HepG2 (cell line): Measurements from ENCODE around the gene HAUS7. TPM values are rescaled to one million over a fixed set of nuclear protein-coding genes. Genes with fewer than 3 reads are reported as not detected.

Source experiments
- ATAC-seq: fragments of 200-7000 bp; cut with Tn5 transposase; 3 replicates; pipeline ENCODE4 v1.9.1; 2020; ENCODE audit warnings: mild to moderate bottlenecking, moderate library complexity
- BruUV-seq: library from RNA; stranded (reverse); fragments of 400-500 nt; replicated peaks from 2 replicates; lab custom pipeline; 2021; lab: Mats Ljungman, UMichigan
- CTCF ChIA-PET: fragments of 300-600 bp; formaldehyde crosslinking; extraction: SDS; loops from one replicate; lab custom pipeline; 2021; ENCODE audit warnings: low total read pairs, inconsistent platforms, low intra/inter-chr PET ratio; lab: Yijun Ruan, JAX
- POLR2A ChIA-PET: fragments of 350-600 bp; sonication (Branson Sonifier 250); formaldehyde crosslinking; loops from one replicate; lab custom pipeline; 2020; ENCODE audit warnings: antibody characterized with exemption, inconsistent platforms; lab: Yijun Ruan, JAX
- DNase-seq: peaks from one replicate; pipeline ENCODE4 v3.0.0-alpha.2; 2015; ENCODE audit warnings: low spot score
- FAIRE-seq: peaks from 3 replicates; lab custom pipeline; 2011; peaks lifted over from hg19 to GRCh38; lab: Jason Lieb, UNC
- H2AFZ ChIP-seq: one replicate; pipeline ENCODE4 v1.6.1; 2011; ENCODE audit warnings: low read length, inconsistent platforms
- H3K27ac ChIP-seq: fragments of 300-600 bp; 3 replicates; pipeline ENCODE4 v1.8.0; 2011; ENCODE audit warnings: mixed run types, mild to moderate bottlenecking, mixed read lengths, low read length, inconsistent platforms; ENCODE audit not compliant: insufficient read depth; ENCODE audit errors: extremely low read length
- H3K27me3 ChIP-seq, 2 experiments: fragments of 200-600 bp in 1 of 2; 2 replicates in 1 of 2; 3 replicates in 1 of 2; pipeline versions ENCODE4 v1.6.0 to v1.8.0; 2011; ENCODE audit warnings: low read length in 2 of 2, mild to moderate bottlenecking in 2 of 2, moderate library complexity in 2 of 2, inconsistent platforms in 1 of 2; ENCODE audit not compliant: insufficient read depth in 2 of 2, control insufficient read depth in 1 of 2
- H3K36me3 ChIP-seq, 2 experiments: fragments of 200-600 bp in 1 of 2; replicated peaks in 1 of 2; 2 replicates in 1 of 2; 3 replicates in 1 of 2; pipeline versions ENCODE4 v1.5.1 to v1.8.0; 2011; ENCODE audit warnings: low read length in 2 of 2, inconsistent platforms in 1 of 2; ENCODE audit not compliant: insufficient read depth in 2 of 2, control insufficient read depth in 1 of 2
- H3K4me1 ChIP-seq: 2 replicates; pipeline ENCODE4 v1.5.1; 2012; ENCODE audit warnings: low read length, inconsistent platforms; ENCODE audit not compliant: insufficient read depth
- H3K4me2 ChIP-seq: 2 replicates; pipeline ENCODE4 v1.6.0; 2011; ENCODE audit warnings: low read depth, low read length, inconsistent platforms
- H3K4me3 ChIP-seq, 3 experiments: fragments of 200-600 bp in 1 of 3; sonication (generic), shearing (Covaris generic) in 1 of 3; replicated peaks in 1 of 3; 2 replicates each; pipeline ENCODE4 v1.5.1; 2011 to 2016; ENCODE audit warnings: low read length in 3 of 3, inconsistent platforms in 2 of 3, low read depth in 2 of 3, mild to moderate bottlenecking in 2 of 3, control low read depth in 1 of 3, mixed read lengths in 1 of 3; ENCODE audit not compliant: insufficient read depth in 1 of 3
- H3K79me2 ChIP-seq: one replicate; pipeline ENCODE4 v1.6.1; 2011; ENCODE audit warnings: low read length, inconsistent platforms; ENCODE audit not compliant: insufficient read depth
- H3K9ac ChIP-seq: 2 replicates; pipeline ENCODE4 v1.6.0; 2011; ENCODE audit warnings: mild to moderate bottlenecking, low read depth, low read length, inconsistent platforms; ENCODE audit not compliant: insufficient read depth
- H3K9me3 ChIP-seq: 2 replicates; pipeline ENCODE4 v1.5.1; 2012; ENCODE audit warnings: mild to moderate bottlenecking, low read length
- H4K20me1 ChIP-seq: 2 replicates; pipeline ENCODE4 v1.6.0; 2011; ENCODE audit warnings: inconsistent platforms, mild to moderate bottlenecking, low read length, moderate library complexity; ENCODE audit not compliant: insufficient read depth
- ATF6 ChIP-seq: sonication (generic); formaldehyde crosslinking; conservative IDR thresholded peaks from 2 replicates; pipeline ENCODE4 v1.4.0; 2020; ENCODE audit warnings: missing genetic modification reagents
- BCLAF1 ChIP-seq: fragments of 450-650 bp; IDR thresholded peaks from 2 replicates; pipeline ENCODE4 v1.6.1; 2017; ENCODE audit warnings: mild to moderate bottlenecking
- HES4 ChIP-seq: sonication (generic); formaldehyde crosslinking; IDR thresholded peaks from 2 replicates; pipeline ENCODE4 v1.9.0; 2021; ENCODE audit warnings: mild to moderate bottlenecking, missing genetic modification reagents, borderline replicate concordance
- PLSCR1 ChIP-seq: sonication (generic); formaldehyde crosslinking; IDR thresholded peaks from 2 replicates; pipeline ENCODE4 v1.5.0; 2020; ENCODE audit warnings: missing genetic modification reagents, mild to moderate bottlenecking, borderline replicate concordance
- RBM39 ChIP-seq: fragments of 200-400 bp; formaldehyde crosslinking; IDR thresholded peaks from one replicate; pipeline ENCODE4 v1.6.1; 2018; ENCODE audit warnings: antibody characterized with exemption, mild to moderate bottlenecking, low read depth, low read length; ENCODE audit not compliant: poor library complexity, severe bottlenecking
- ZFP1 ChIP-seq: IDR thresholded peaks from 2 replicates; pipeline ENCODE4 v1.6.1; 2016
- ZFP37 ChIP-seq: sonication (generic); formaldehyde crosslinking; IDR thresholded peaks from 2 replicates; pipeline ENCODE4 v1.4.0; 2020; ENCODE audit warnings: missing genetic modification reagents, borderline replicate concordance
- ZNF407 ChIP-seq: sonication (generic); formaldehyde crosslinking; IDR thresholded peaks from one replicate; pipeline ENCODE4 v1.5.1; 2020; ENCODE audit warnings: mild to moderate bottlenecking, missing genetic modification reagents; ENCODE audit errors: not compliant biosample characterization
- ZNF615 ChIP-seq: sonication (generic); formaldehyde crosslinking; IDR thresholded peaks from 2 replicates; pipeline ENCODE4 v1.5.0; 2020; ENCODE audit warnings: mild to moderate bottlenecking, missing genetic modification reagents, borderline replicate concordance
- ZNF850 ChIP-seq: sonication (generic); formaldehyde crosslinking; conservative IDR thresholded peaks from 2 replicates; pipeline ENCODE4 v1.9.0; 2021; ENCODE audit warnings: mild to moderate bottlenecking, missing genetic modification reagents
- WGBS: methylation state at CpG from one replicate; pipeline ENCODE4 v1.1.6; 2017; ENCODE audit warnings: low lambda C conversion rate; 5-methylcytosine and 5-hydroxymethylcytosine counted together
- in situ Hi-C: cut with HindIII; loops from 2 replicates; pipeline ENCODE4 v1.10.0; 2017; ENCODE audit warnings: low pct_unique_long_range_greater_than_20kb; ENCODE audit not compliant: extremely low pct_ligation_motif_present
- intact Hi-C: fragments of 100-400 bp; cut with micrococcal nuclease; formaldehyde crosslinking; loops from one replicate; pipeline ENCODE4 v1.10.0; 2022; ENCODE audit not compliant: unreplicated experiment
- polyA plus RNA-seq, 8 experiments: library from polyadenylated mRNA; depleted of rRNA in 3 of 8; stranded (reverse) in 7 of 8; unstranded in 1 of 8; fragments of >200 nt; fragmentation: Illumina TruSeq in 4 of 8; extraction: Trizol in 4 of 8; gene quantifications; 2 replicates each; pipeline versions ENCODE4 v1.2.1 to v1.2.3, GENCODE V29; 2011 to 2016; ENCODE audit warnings: low read depth in 4 of 8, missing spikeins in 1 of 8, mixed read lengths in 1 of 8; ENCODE audit not compliant: insufficient read depth in 1 of 8
- total RNA-seq, 5 experiments: library from RNA; depleted of rRNA; stranded (reverse); fragments of >200 nt; fragmentation: Illumina TruSeq; extraction: Trizol; gene quantifications; 2 replicates each; pipeline ENCODE4 v1.2.3, GENCODE V29; 2016; ENCODE audit warnings: low read depth in 1 of 5

HAUS7 gene
- total and polyA plus RNA-seq, 2 of the 13 experiments (the other 11 are each of a cell fraction or from before 2014, with no cell fraction given) = 10.9 to 42.4 TPM

GRCh38 chrX:153473126-153473525 lies 2.8 kb upstream of the HAUS7 start:
- Histone ChIP-seq H4K20me1 (no peaks in the 10 kb centered on the region), H3K27me3 (peaks cover 2 to 5% of the 10 kb centered on the region in 2 experiments; a peak in 2 of 5 replicates), H3K27ac (no peak overlapping the region), H3K9ac (no peak overlapping the region), H2AFZ (no peak overlapping the region), H3K4me3 (no peak overlapping the region), H3K4me2 (no peak overlapping the region), H3K36me3 (no peaks in the 10 kb centered on the region; a peak in 1 of 5 replicates), H3K9me3 (no peaks in the 10 kb centered on the region), H3K4me1 (peaks cover 22% of the 10 kb centered on the region), H3K79me2 (no peaks in the 10 kb centered on the region)
- DNase-seq = no peak
- POLR2A ChIA-PET = no interaction called here
- no peak for ATAC-seq
- CTCF ChIA-PET = no interaction called here
- intact Hi-C loops (no loop called here), in situ Hi-C loops (loop anchor here (5.0 kb wide), 1 partner anchor 34 kb away; no protein-coding TSS in a partner anchor)
- BruUV-seq = no TSS peak
- WGBS = no CpG with 5 or more reads among the region's 10 CpGs
- FAIRE-seq = no peak
- TF ChIP-seq ATF6 (CRISPR knock-in tag) = no peak
- TF ChIP-seq PLSCR1 = no peak
- TF ChIP-seq HES4 = no peak
- TF ChIP-seq ZNF407 (CRISPR knock-in tag) = no peak
- TF ChIP-seq ZNF850 (CRISPR knock-in tag) = no peak
- TF ChIP-seq BCLAF1 = no peak
- TF ChIP-seq ZFP37 (CRISPR knock-in tag) = no peak
- TF ChIP-seq ZNF615 (CRISPR knock-in tag) = no peak
- no peak for TF ChIP-seq RBM39
- TF ChIP-seq ZFP1 (CRISPR knock-in tag) = no peak
